Astrocyte of the spinal cord (primary cell): ENCODE results near the gene RNF157.
A peak's percentile ranks its signal among the peaks of the same experiment; 100 is the strongest.

Source experiments
- DNase-seq: peaks from one replicate; pipeline ENCODE4 v3.0.0; 2011; ENCODE audit warnings: low read depth, low spot score
- H3K4me3 ChIP-seq: 2 replicates; pipeline ENCODE4 v1.5.1; 2011; ENCODE audit warnings: low read depth, mild to moderate bottlenecking, low read length, moderate library complexity
- CTCF ChIP-seq: IDR thresholded peaks from 2 replicates; pipeline ENCODE4 v1.5.1; 2012; ENCODE audit warnings: low read depth, mild to moderate bottlenecking, low read length, inconsistent platforms
- in situ Hi-C: cut with HindIII; loops from 2 replicates; pipeline ENCODE4 v1.10.0; 2017; ENCODE audit warnings: low sequenced_read_pairs

Gene RNF157

DNA sequence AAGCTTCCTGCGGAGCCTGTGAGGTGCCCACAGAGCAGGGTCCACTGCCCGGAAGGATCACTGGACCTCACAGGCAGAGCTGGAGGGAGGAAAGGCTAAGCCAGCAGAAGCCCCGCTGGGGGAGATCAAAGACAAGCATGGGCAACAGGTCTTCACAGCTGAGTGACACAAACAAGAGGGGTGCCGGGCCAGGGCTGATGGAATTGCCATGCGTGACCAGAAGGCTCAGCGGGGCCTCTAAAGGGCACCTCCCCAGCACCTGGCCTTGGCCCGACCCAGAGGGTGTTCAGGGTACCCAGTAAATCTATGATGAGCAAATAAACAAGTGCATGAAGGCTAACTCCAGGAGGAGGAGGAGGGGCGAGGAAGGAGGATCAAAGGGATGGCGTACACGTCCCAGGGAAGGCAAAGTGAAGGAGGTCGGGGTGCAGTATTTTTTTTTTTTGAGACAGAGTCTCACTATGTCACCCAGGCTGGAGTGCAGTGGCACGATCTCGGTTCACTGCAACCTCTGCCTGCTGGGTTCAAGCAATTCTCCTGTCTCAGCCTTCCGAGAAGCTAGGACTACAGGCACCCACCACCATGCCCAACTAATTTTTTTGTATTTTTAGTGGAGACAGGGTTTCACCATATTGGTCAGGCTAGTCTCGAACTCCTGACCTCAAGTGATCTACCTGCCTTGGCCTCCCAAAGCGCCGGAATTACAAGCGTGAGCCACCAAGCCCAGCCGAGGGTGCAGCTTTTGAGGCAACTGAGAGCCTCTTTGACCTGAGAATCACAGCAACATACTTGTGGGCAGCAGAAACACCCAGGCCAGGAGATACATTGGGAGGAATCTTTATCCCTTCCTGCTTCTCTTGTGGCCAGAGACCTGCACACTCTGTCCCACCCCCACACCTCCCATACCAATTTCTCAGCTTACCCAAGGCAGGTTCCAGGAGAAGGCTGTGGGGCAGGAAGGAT lies 120.6 kb downstream of the RNF157 start:
- no peak overlapping the region for H3K4me3 ChIP-seq
- in situ Hi-C loops = no loop called here

DNA sequence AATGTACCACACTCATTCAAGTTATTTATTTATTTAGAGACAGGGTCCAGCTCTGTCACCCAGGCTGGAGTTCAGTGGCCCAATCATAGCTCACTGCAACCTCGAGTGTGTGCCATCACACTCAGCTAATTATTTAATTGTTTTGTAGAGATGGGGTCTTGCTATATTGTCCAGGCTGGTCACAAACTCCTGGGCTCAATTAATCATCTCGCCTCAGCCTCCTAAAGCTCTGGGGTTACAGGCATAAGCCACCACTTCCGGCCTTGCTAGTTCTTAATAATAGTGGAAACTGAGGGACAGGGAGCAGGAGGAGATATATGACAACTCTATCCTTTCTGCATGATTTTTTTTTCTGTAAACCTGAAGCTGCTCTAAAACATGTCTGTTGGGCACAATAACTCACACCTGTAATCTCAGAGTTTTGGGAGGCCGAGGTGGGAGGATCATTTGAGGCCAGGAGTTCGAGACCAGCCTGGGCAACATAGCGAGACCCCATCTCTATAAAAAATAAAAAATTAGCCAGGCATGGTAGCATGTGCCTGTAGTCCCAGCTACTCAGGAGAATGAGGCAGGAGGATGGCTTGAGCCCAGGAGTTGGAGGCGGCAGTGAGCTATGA lies 125.0 kb downstream of the RNF157 start:
- in situ Hi-C loops = no loop called here
- DNase-seq = no peak
- no peak overlapping the region for H3K4me3 ChIP-seq
- no peak for TF ChIP-seq CTCF

More for the DNA sequence above, 120.6 kb downstream of the RNF157 start:
- no peak for DNase-seq
- no peak for TF ChIP-seq CTCF

DNA sequence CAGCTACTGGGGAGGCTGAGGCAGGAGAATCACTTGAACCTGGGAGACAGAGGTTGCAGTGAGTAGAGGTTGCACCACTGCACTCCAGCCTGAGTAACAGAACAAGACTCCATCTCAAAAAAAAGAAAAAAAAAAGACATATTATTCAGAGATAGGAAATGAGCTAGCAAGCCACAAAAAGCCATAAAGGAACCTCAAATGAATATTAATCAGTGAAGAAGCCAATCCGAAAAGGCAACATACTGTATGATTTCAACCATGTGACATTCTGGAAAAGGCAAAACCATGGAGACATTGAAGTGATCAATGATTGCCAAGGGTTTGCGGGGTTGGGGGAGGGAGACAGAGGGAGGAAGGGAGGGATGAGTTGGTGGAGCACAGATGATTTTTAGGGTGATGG lies 128.3 kb downstream of the RNF157 start:
- in situ Hi-C loops = no loop called here
- TF ChIP-seq CTCF = no peak
- peak; percentile 48 for DNase-seq
- no peak overlapping the region for H3K4me3 ChIP-seq

- TF ChIP-seq CTCF = peak; percentile 29
- DNase-seq = no peak
- no peak overlapping the region for H3K4me3 ChIP-seq
- in situ Hi-C loops = no loop called here
These were observed 132.8 kb downstream of the RNF157 start for GRCh38 chr17:76107509-76107908.

DNA sequence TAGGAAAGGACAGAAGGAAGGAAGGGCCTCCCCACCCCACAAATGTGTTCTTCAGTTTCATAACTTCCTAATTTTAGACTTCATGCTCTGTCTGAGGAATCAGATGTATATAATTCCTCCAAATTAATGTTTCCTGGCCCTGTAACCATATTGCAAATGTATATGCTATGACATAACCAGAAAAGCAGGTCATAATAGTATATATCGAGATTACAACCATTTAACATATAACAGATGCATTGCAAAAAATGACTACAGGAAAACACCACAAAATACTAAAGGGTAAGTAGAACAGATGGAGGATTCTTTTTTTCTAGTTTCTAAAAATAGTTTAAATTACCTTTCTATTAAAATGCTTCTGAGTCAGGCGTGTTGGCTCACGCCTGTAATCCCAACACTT lies 133.6 kb downstream of the RNF157 start:
- DNase-seq = no peak
- no peak overlapping the region for H3K4me3 ChIP-seq
- no peak for TF ChIP-seq CTCF
- in situ Hi-C loops = no loop called here

- no peak overlapping the region for H3K4me3 ChIP-seq
- TF ChIP-seq CTCF = no peak
- in situ Hi-C loops = no loop called here
- DNase-seq = no peak
These were observed 135.4 kb downstream of the RNF157 start for GRCh38 chr17:76104896-76105231.
